Ramos (cell line): ENCODE measurements around the gene C1orf53.
"Not testable (repeated sequence)": the region's sequence is repeated elsewhere in the genome, so short reads cannot be mapped to it uniquely, and the experiment has no call there.

Experiments
- in situ Hi-C: fragments of 300-500 bp; cut with MboI; formaldehyde crosslinking; loops from one replicate; pipeline ENCODE4 v1.14.3; 2022; ENCODE audit warnings: low sequenced_read_pairs; ENCODE audit not compliant: unreplicated experiment

Gene C1orf53

DNA sequence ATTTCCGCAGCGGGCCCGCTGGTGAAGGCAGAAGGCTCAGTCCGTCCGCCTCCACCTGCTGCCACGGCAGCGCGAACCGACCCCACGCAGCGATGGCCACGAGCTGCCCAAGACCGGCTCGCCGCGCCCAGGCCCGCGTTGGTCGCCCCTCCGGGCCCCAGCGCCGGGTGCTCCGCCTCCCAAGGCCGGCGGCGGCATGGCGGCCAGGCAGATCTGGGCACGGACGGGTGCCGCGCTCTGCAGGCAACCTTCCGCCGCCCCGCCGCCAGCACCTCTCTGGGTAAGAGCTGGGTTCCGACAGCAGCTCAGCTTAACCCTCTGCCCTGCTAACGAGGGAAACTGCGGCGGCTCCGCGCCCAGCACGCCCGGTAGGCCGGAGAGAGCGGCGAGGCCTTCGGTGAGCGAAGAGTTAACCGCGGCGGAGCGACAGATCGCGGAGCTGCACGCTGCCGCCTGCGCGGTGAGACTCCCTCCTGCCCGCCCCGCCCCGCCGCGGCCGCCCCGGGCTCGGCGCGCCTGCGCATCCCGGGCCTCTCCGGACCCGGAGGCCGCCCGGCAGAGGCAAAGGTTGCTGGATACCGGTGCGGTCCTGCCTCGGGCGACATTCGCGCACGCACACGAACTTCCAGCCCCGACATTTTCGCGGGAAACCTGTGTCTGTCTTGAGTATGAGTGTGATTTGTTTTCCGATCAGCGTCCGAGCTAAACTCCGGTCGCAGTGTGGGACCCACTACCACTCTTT, at the start of gene C1orf53:
Gene C1orf53, plus strand, starts transcription at position 177 of the 742 bp plus-strand sequence. Its CDS starts 20 bp downstream, at position 197.
- in situ Hi-C loops, result no loop called here

- in situ Hi-C loops, result not testable (repeated sequence)
Observed at GRCh38 chr1:197855751-197856150, 46.7 kb upstream of the C1orf53 start.

GRCh38 chr1:197857477-197857876, 45.0 kb upstream of the C1orf53 start:
- in situ Hi-C loops, result no loop called here

DNA sequence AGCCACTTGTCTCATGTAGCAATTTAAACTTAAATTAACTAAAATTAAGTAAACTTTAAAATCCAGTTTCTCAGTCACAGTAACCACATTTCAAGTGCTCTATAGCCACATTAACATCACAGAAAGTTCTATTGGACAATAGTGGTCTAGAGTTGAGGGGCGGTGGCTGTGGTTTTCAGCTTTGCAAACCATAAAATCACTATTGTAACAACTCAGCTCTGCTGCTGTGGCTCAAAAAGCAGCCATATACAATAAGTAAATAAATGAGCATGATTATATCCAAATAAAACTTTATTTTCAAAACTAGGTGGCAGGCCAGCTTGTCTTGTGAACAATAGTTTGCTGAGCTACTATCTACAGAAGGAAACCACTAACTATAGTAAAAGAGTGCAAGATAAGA, 43.4 kb upstream of the C1orf53 start:
- in situ Hi-C loops, result no loop called here

DNA sequence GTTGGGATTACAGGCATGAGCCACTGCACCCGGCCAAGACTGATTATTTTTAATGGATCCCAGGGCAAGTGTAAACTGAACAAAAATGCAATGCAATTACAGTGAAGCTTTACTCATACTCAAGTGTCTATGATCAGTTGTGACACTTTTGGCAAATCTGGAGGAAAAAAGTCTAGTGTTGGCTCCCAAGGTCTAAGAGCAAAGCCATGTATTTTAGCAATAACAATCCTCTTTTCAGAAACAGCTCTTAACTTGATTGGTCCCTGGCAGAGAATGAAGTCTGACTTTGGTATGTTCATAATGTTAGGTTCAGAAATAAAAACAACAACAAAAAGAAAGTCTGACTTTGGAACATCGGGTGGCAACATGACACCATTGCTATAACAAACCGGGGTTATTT, 40.2 kb upstream of the C1orf53 start:
- in situ Hi-C loops, result no loop called here

DNA sequence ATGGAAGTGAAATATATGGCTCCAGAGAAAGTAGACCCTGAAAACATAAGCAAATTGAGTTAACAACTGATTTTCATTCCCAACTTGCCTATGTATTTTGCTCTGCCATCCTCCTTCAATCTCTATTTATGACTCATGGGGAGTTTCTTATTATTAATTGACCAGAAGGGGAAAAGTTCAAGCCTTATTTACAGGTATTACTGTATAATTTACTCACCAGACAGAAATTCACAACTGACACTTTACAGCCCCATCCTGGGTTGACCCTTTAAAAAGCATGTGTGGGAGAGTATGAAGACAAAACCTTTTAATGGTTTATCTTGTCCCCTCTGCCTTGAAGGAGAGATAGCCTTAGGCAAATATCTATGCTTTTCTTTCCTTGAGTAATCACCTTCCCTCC, 39.8 kb upstream of the C1orf53 start:
- in situ Hi-C loops, result no loop called here

- in situ Hi-C loops, result no loop called here
Observed at GRCh38 chr1:197865809-197866208, 36.6 kb upstream of the C1orf53 start.

DNA sequence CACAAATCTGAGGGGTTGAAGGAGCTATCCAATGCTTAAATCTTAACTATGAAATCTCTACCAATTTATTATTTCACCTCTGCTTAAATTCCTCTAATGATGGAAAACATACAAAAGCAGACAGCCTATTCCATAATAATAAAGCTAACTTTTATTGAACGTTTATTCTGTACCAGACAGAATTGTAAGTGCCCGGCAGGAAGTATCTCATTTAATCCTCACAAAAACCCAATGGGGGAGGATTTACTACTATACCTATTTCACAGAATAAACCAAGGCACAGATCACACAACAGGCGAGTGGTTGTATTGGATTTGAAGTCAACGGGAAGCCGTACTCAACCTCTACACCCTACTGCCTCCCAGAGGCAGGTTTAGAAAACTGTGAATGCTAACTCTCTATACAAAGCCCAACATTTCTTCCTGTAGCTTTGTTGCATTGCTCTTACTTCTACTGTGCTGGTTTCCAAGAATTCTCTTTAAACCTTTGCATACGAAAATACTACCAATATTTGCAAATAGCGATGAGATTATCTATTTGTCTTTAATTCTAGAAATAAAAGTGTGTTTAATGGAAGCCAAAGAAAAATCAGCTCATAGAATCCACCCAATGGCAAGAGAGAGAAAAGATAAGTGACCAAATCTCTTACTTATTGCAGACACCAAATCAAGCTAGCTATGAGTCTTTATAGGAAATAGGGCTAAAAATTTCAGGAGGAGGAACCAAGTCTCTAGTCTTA, 33.5 kb upstream of the C1orf53 start:
- in situ Hi-C loops, result no loop called here

- in situ Hi-C loops, result no loop called here
Observed at GRCh38 chr1:197869490-197870077, 32.8 kb upstream of the C1orf53 start.

- in situ Hi-C loops, result no loop called here
Observed at GRCh38 chr1:197876894-197877293, 25.5 kb upstream of the C1orf53 start.

DNA sequence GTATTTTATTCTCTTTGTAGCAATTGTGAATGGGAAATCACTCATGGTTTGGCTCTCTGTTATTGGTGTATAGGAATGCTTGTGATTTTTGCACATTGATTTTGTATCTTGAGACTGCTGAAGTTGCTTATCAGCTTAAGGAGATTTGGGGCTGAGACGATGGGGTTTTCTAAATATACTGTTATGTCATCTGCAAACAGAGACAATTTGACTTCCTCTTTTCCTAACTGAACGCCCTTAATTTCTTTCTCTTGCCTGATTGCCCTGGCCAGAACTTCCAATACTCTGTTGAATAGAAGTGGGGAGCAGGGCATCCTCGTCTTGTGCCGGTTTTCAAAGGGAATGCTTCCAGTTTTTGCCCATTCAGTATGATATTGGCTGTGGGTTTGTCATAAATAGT, 22.0 kb upstream of the C1orf53 start:
- in situ Hi-C loops, result not testable (repeated sequence)

GRCh38 chr1:197882241-197882640, 20.2 kb upstream of the C1orf53 start:
- in situ Hi-C loops, result not testable (repeated sequence)

GRCh38 chr1:197884173-197884572, 18.3 kb upstream of the C1orf53 start:
- in situ Hi-C loops, result no loop called here

GRCh38 chr1:197890936-197891335, 11.5 kb upstream of the C1orf53 start:
- in situ Hi-C loops, result no loop called here

DNA sequence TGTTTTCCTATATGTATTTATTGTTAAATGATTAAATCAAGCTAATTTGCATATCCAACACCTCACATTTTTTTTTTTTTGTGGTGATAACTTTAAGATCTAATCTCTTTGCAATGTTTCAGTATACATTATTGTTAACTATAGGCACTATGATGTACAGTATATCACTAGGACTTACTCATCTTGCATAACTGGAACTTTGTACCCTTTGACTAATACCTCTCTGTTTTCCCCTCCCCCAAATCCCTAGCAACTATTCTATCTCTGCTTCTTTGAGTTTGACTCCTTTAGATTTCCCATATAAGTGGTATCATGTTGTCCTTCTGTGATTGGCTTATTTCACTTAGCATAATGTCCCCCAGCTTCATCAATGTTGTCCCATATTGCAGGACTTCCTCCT, 9.7 kb upstream of the C1orf53 start:
- in situ Hi-C loops, result no loop called here

- in situ Hi-C loops, result no loop called here
Observed at GRCh38 chr1:197896301-197896700, 6.1 kb upstream of the C1orf53 start.

- in situ Hi-C loops, result no loop called here
Observed at GRCh38 chr1:197899037-197899436, 3.4 kb upstream of the C1orf53 start.

GRCh38 chr1:197902131-197902453, 338 bp upstream of the C1orf53 start:
- in situ Hi-C loops, result no loop called here

DNA sequence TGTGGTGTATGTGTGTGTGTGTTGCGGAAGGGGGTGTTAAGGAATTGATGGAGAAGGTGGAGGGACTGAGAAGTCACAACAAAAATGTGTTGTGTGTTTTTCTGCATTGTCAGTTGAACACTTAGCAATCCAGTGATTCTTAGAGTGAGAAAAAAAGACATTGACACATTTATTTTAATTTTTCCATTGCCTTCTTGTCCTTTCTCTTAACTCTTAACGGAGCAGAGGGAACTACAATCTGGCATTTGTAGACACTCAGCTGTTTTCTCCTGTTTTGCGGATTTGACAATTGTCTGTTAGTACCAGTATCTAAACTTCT, 725 bp downstream of the C1orf53 start:
- in situ Hi-C loops, result no loop called here

DNA sequence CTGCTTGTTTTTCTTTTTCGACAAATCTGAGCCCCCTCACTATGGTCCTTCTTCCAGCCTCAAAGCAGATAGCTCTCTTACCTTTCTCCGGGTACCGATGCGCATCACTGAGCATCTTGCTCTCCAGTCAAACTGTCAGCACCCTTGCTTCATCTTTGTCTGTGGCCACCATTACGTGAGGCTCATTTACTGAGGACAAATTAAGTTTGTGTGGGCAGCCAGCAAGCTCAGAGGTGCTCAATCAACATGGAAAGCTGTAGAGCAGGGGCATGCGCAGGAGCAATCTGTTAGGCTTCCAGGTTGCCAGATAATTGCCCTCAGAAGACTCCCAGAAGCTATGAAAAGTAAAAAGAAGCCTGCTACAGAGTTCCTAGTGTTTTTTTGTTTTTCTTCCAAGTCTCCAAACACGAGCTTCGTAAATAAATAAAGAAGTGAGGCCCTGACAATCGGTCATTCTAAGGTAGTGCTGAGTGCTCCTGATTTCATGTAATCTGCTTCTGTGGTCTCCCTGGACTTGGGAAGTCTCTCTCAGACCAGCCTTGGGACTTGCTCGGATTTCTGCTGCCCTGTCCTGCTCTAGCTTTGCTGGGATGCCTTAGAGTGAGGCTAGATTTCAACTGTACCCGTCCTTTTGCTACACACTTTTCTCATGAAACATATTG, 1.8 kb downstream of the C1orf53 start:
- in situ Hi-C loops, result no loop called here

- in situ Hi-C loops, result no loop called here
Observed at GRCh38 chr1:197905699-197906351, 3.4 kb downstream of the C1orf53 start.
